IMR-90 (cell line): ENCODE measurements around the gene KIF16B. TPM values are rescaled to one million over a fixed set of nuclear protein-coding genes. Genes with fewer than 3 reads are reported as not detected.
"Not testable (repeated sequence)": the region's sequence is repeated elsewhere in the genome, so short reads cannot be mapped to it uniquely, and the experiment has no call there.

Source experiments
- ATAC-seq: fragments of 200-7000 bp; cut with Tn5 transposase; 2 replicates; pipeline ENCODE4 v1.9.1; 2020; ENCODE audit warnings: low read depth, mild to moderate bottlenecking, moderate library complexity
- BruUV-seq: library from RNA; stranded (reverse); fragments of 400-500 nt; replicated peaks from 2 replicates; lab custom pipeline; 2021; lab: Mats Ljungman, UMichigan
- CTCF ChIA-PET: fragments of 300-600 bp; formaldehyde crosslinking; extraction: SDS; loops from one replicate; lab custom pipeline; 2021; ENCODE audit warnings: antibody characterized with exemption; lab: Yijun Ruan, JAX
- POLR2A ChIA-PET: fragments of 300-600 bp; sonication (Branson Sonifier 250); formaldehyde crosslinking; loops from one replicate; lab custom pipeline; 2022; ENCODE audit warnings: antibody characterized with exemption; ENCODE audit not compliant: unreplicated experiment; lab: Charles Lee
- DNase-seq: peaks from one replicate; pipeline ENCODE4 v3.0.0; 2013
- H2AFZ ChIP-seq: replicated peaks from 2 replicates; pipeline ENCODE3; 2013; ENCODE audit warnings: low read length, mild to moderate bottlenecking; ENCODE audit not compliant: poor library complexity
- H2AK5ac ChIP-seq: 2 replicates; pipeline ENCODE4 v1.6.1; 2013; ENCODE audit warnings: low read depth, low read length, inconsistent platforms
- H2AK9ac ChIP-seq: replicated peaks from 2 replicates; pipeline ENCODE3; 2013; ENCODE audit warnings: mild to moderate bottlenecking, low read depth, low read length, moderate library complexity; ENCODE audit not compliant: poor library complexity
- H2BK120ac ChIP-seq: 2 replicates; pipeline ENCODE4 v1.6.1; 2013; ENCODE audit warnings: low read depth, low read length, inconsistent platforms
- H2BK15ac ChIP-seq: 3 replicates; pipeline ENCODE4 v1.6.1; 2013; ENCODE audit warnings: low read depth, low read length, inconsistent platforms
- H2BK20ac ChIP-seq: 2 replicates; pipeline ENCODE4 v1.6.1; 2013; ENCODE audit warnings: low read depth, mild to moderate bottlenecking, inconsistent platforms, low read length, moderate library complexity
- H2BK5ac ChIP-seq: 2 replicates; pipeline ENCODE4 v1.6.1; 2013; ENCODE audit warnings: mild to moderate bottlenecking, low read depth, low read length, inconsistent platforms; ENCODE audit not compliant: poor library complexity, severe bottlenecking
- H3K14ac ChIP-seq: replicated peaks from 2 replicates; pipeline ENCODE4 v1.6.1; 2013; ENCODE audit warnings: low read depth, low read length, inconsistent platforms
- H3K18ac ChIP-seq: 2 replicates; pipeline ENCODE4 v1.6.1; 2013; ENCODE audit warnings: low read depth, low read length, control low read depth
- H3K23ac ChIP-seq: 2 replicates; pipeline ENCODE4 v1.6.1; 2013; ENCODE audit warnings: low read depth, low read length, inconsistent platforms
- H3K27ac ChIP-seq: 2 replicates; pipeline ENCODE4 v1.5.1; 2013; ENCODE audit warnings: mild to moderate bottlenecking, control low read depth, low read length; ENCODE audit not compliant: insufficient read depth
- H3K27me3 ChIP-seq: 2 replicates; pipeline ENCODE4 v1.6.1; 2013; ENCODE audit warnings: low read length; ENCODE audit not compliant: control insufficient read depth, insufficient read depth
- H3K36me3 ChIP-seq: 2 replicates; pipeline ENCODE4 v1.6.1; 2013; ENCODE audit warnings: low read length, mixed read lengths; ENCODE audit not compliant: control insufficient read depth, insufficient read depth
- H3K4ac ChIP-seq: 2 replicates; pipeline ENCODE4 v1.6.1; 2013; ENCODE audit warnings: low read depth, low read length, inconsistent platforms
- H3K4me1 ChIP-seq: 2 replicates; pipeline ENCODE4 v1.6.1; 2013; ENCODE audit warnings: low read length, mixed read lengths; ENCODE audit not compliant: control insufficient read depth, insufficient read depth
- H3K4me2 ChIP-seq: 2 replicates; pipeline ENCODE4 v1.6.1; 2013; ENCODE audit warnings: low read depth, mild to moderate bottlenecking, control low read depth, low read length, moderate library complexity
- H3K4me3 ChIP-seq: 2 replicates; pipeline ENCODE4 v1.5.1; 2013; ENCODE audit warnings: low read depth, mild to moderate bottlenecking, control low read depth, low read length, moderate library complexity; ENCODE audit not compliant: insufficient read depth
- H3K56ac ChIP-seq: 2 replicates; pipeline ENCODE4 v1.6.1; 2013; ENCODE audit warnings: low read length, inconsistent platforms; ENCODE audit not compliant: insufficient read depth; ENCODE audit errors: extremely low read depth
- H3K79me1 ChIP-seq, 2 experiments: 2 replicates each; pipeline ENCODE4 v1.6.1; 2013; ENCODE audit warnings: low read length in 2 of 2, inconsistent platforms in 1 of 2, low read depth in 1 of 2
- H3K9ac ChIP-seq: 2 replicates; pipeline ENCODE4 v1.6.1; 2013; ENCODE audit warnings: low read depth, low read length, control low read depth
- H3K9me1 ChIP-seq: 2 replicates; pipeline ENCODE4 v1.6.1; 2013; ENCODE audit warnings: low read length, inconsistent platforms; ENCODE audit not compliant: insufficient read depth
- H3K9me3 ChIP-seq: 2 replicates; pipeline ENCODE4 v1.6.1; 2013; ENCODE audit warnings: low read length; ENCODE audit not compliant: control insufficient read depth, insufficient read depth
- H4K20me1 ChIP-seq: 2 replicates; pipeline ENCODE4 v1.6.1; 2013; ENCODE audit warnings: low read length, inconsistent platforms; ENCODE audit not compliant: insufficient read depth
- H4K5ac ChIP-seq: 2 replicates; pipeline ENCODE4 v1.6.1; 2013; ENCODE audit warnings: mild to moderate bottlenecking, low read depth, low read length, control low read depth
- H4K8ac ChIP-seq, 2 experiments: 2 replicates each; pipeline ENCODE4 v1.6.1; 2013; ENCODE audit warnings: low read depth in 2 of 2, low read length in 2 of 2, control low read depth in 1 of 2, inconsistent platforms in 1 of 2
- H4K91ac ChIP-seq: 2 replicates; pipeline ENCODE4 v1.6.1; 2013; ENCODE audit warnings: low read depth, low read length, inconsistent platforms; ENCODE audit not compliant: insufficient read depth
- WGBS, 2 experiments: methylation state at CpG; one replicate each; pipeline versions ENCODE4 v1.1.5 to v1.1.7; 2013; ENCODE audit warnings: missing lambda C conversion rate in 2 of 2; ENCODE audit not compliant: insufficient read length in 1 of 2; ENCODE audit errors: extremely low coverage in 2 of 2; 5-methylcytosine and 5-hydroxymethylcytosine counted together
- dilution Hi-C: fragments of 300-500 bp; cut with HindIII; formaldehyde crosslinking; loops from one replicate; pipeline ENCODE4 v1.14.3; 2018; ENCODE audit warnings: low sequenced_read_pairs; ENCODE audit not compliant: unreplicated experiment
- in situ Hi-C: fragments of 300-500 bp; cut with MboI; formaldehyde crosslinking; loops from 3 replicates; pipeline ENCODE4 v1.14.3; 2019; ENCODE audit warnings: low sequenced_read_pairs, inconsistent platforms, mixed read lengths
- intact Hi-C: fragments of 100-400 bp; cut with micrococcal nuclease; formaldehyde crosslinking; loops from 2 replicates; pipeline ENCODE4 v1.10.0; 2022
- polyA plus RNA-seq, 3 experiments: library from polyadenylated mRNA; depleted of rRNA; stranded (reverse); fragments of >200 nt; gene quantifications; 2 replicates each; pipeline ENCODE4 v1.2.3, GENCODE V29; 2012; ENCODE audit warnings: low replicate concordance in 1 of 3
- total RNA-seq: library from RNA; depleted of rRNA; stranded (reverse); fragments of >200 nt; gene quantifications from 2 replicates; pipeline ENCODE4 v1.2.3, GENCODE V29; 2012

KIF16B gene
- total and polyA plus RNA-seq, 2 of the 4 experiments (the other 2 are of a cell fraction), result 4.7 to 10.0 TPM

GRCh38 chr20:16519673-16520072 is 53.6 kb downstream of the KIF16B start:
- ATAC-seq, H2BK15ac ChIP-seq, H3K9me1 ChIP-seq, H3K27me3 ChIP-seq, H3K36me3 ChIP-seq, dilution Hi-C loops, H2BK120ac ChIP-seq, H2AK9ac ChIP-seq, CTCF ChIA-PET, H3K23ac ChIP-seq, H3K56ac ChIP-seq, H4K8ac ChIP-seq, H3K9ac ChIP-seq, H3K18ac ChIP-seq, H3K79me1 ChIP-seq, H3K4me2 ChIP-seq, H2AFZ ChIP-seq, H2BK20ac ChIP-seq, BruUV-seq, H3K4ac ChIP-seq, H3K9me3 ChIP-seq, H3K27ac ChIP-seq, POLR2A ChIA-PET, H2AK5ac ChIP-seq, H4K5ac ChIP-seq, H3K4me3 ChIP-seq, H2BK5ac ChIP-seq, H4K20me1 ChIP-seq, H3K4me1 ChIP-seq, DNase-seq, H4K91ac ChIP-seq, H3K14ac ChIP-seq: not testable (repeated sequence)
- in situ Hi-C loops (loop anchor here (10.0 kb wide), 1 partner anchor 215 kb away; the partner anchor contains the start of gene SNRPB2), intact Hi-C loops (loop anchor here (10.0 kb wide), 1 partner anchor 215 kb away; the partner anchor contains the start of gene SNRPB2)
- 100% methylated on average over 1 of the region's 8 CpGs; no CpG with 5 or more reads in 1 of the 2 experiments for WGBS, 2 experiments
